H1 (cell line): ENCODE measurements around the gene CTDSP1. TPM values are rescaled to one million over a fixed set of nuclear protein-coding genes. Genes with fewer than 3 reads are reported as not detected.

Experiments used
- CTCF ChIA-PET: fragments of 300-600 bp; sonication (Branson Sonifier 250); formaldehyde crosslinking; loops from one replicate; lab custom pipeline; 2021; ENCODE audit not compliant: partially characterized antibody; lab: Charles Lee
- POLR2A ChIA-PET: fragments of 300-600 bp; sonication (Branson Sonifier 250); formaldehyde crosslinking; loops from one replicate; lab custom pipeline; 2021; ENCODE audit warnings: inconsistent platforms; ENCODE audit not compliant: partially characterized antibody; lab: Charles Lee
- DNase-seq, 2 experiments: peaks; one replicate each; pipeline versions ENCODE4 v3.0.0 to v3.0.0-alpha.2; 2010 to 2022; ENCODE audit warnings: low spot score in 2 of 2, low read depth in 1 of 2, mixed read lengths in 1 of 2
- FAIRE-seq: peaks from 2 replicates; lab custom pipeline; 2011; peaks lifted over from hg19 to GRCh38; lab: Jason Lieb, UNC
- H2AFZ ChIP-seq: 2 replicates; pipeline ENCODE4 v1.8.1; 2012; ENCODE audit warnings: low read length, inconsistent platforms
- H2AK5ac ChIP-seq: 2 replicates; pipeline ENCODE4 v1.6.1; 2013; ENCODE audit warnings: low read depth, low read length
- H2BK120ac ChIP-seq: replicated peaks from 2 replicates; pipeline ENCODE3; 2013; ENCODE audit warnings: low read depth, low read length, inconsistent platforms
- H2BK12ac ChIP-seq: 2 replicates; pipeline ENCODE4 v1.6.1; 2013; ENCODE audit warnings: low read depth, low read length
- H2BK15ac ChIP-seq: 2 replicates; pipeline ENCODE4 v1.6.1; 2013; ENCODE audit warnings: low read length
- H2BK20ac ChIP-seq: 2 replicates; pipeline ENCODE4 v1.6.1; 2013; ENCODE audit warnings: low read length
- H2BK5ac ChIP-seq: 2 replicates; pipeline ENCODE4 v1.6.1; 2013; ENCODE audit warnings: low read depth, low read length
- H3K14ac ChIP-seq: 2 replicates; pipeline ENCODE4 v1.6.1; 2013; ENCODE audit warnings: inconsistent platforms; ENCODE audit not compliant: insufficient read length
- H3K18ac ChIP-seq: 2 replicates; pipeline ENCODE4 v1.6.1; 2013; ENCODE audit warnings: low read length; ENCODE audit errors: extremely low read depth
- H3K23ac ChIP-seq: 2 replicates; pipeline ENCODE4 v1.6.1; 2013; ENCODE audit warnings: inconsistent platforms; ENCODE audit not compliant: insufficient read length
- H3K23me2 ChIP-seq: 2 replicates; pipeline ENCODE4 v1.6.1; 2013; ENCODE audit warnings: low read depth, low read length
- H3K27ac ChIP-seq: 2 replicates; pipeline ENCODE4 v1.6.1; 2011; ENCODE audit warnings: low read depth, low read length, inconsistent platforms
- H3K27me3 ChIP-seq, 4 experiments: replicated peaks in 1 of 4; 1 replicate in 1 of 4; 2 replicates in 3 of 4; pipeline versions ENCODE4 v1.6.1 to v1.8.1; 2011 to 2013; ENCODE audit warnings: low read length in 3 of 4, mild to moderate bottlenecking in 3 of 4, inconsistent platforms in 2 of 4, mixed read lengths in 2 of 4, moderate library complexity in 1 of 4; ENCODE audit not compliant: control insufficient read depth in 3 of 4, insufficient read depth in 3 of 4; ENCODE audit errors: extremely low read depth in 1 of 4
- H3K36me3 ChIP-seq, 4 experiments: 2 replicates each; pipeline versions ENCODE4 v1.6.1 to v1.8.1; 2011 to 2013; ENCODE audit warnings: mild to moderate bottlenecking in 4 of 4, low read length in 3 of 4, moderate library complexity in 2 of 4, control low read depth in 1 of 4, inconsistent platforms in 1 of 4; ENCODE audit not compliant: insufficient read depth in 4 of 4, control insufficient read depth in 2 of 4
- H3K4ac ChIP-seq: replicated peaks from 2 replicates; pipeline ENCODE3; 2013; ENCODE audit warnings: low read length, low read depth, mixed read lengths, inconsistent platforms; ENCODE audit not compliant: insufficient read length
- H3K4me1 ChIP-seq, 4 experiments: replicated peaks in 1 of 4; 1 replicate in 1 of 4; 2 replicates in 3 of 4; pipeline versions ENCODE4 v1.6.1 to v1.8.1; 2011 to 2013; ENCODE audit warnings: low read length in 3 of 4, inconsistent platforms in 2 of 4, mixed read lengths in 1 of 4; ENCODE audit not compliant: insufficient read depth in 4 of 4, control insufficient read depth in 3 of 4
- H3K4me2 ChIP-seq, 2 experiments: 2 replicates each; pipeline versions ENCODE4 v1.6.1 to v1.8.1; 2011 to 2013; ENCODE audit warnings: low read depth in 2 of 2, low read length in 2 of 2, control low read depth in 1 of 2, inconsistent platforms in 1 of 2, mild to moderate bottlenecking in 1 of 2; ENCODE audit not compliant: insufficient read depth in 1 of 2
- H3K4me3 ChIP-seq, 4 experiments: fragments of 200-600, 300-600 bp in 1 of 4; sonication (generic), shearing (Covaris generic), sonication (Bioruptor Twin) in 1 of 4; 2 replicates each; pipeline versions ENCODE4 v1.5.1 to v1.8.1; 2011 to 2016; ENCODE audit warnings: low read length in 4 of 4, low read depth in 3 of 4, control low read depth in 2 of 4, inconsistent platforms in 2 of 4, mild to moderate bottlenecking in 2 of 4, mixed read lengths in 1 of 4, moderate library complexity in 1 of 4; ENCODE audit not compliant: insufficient read depth in 2 of 4; ENCODE audit errors: extremely low read depth in 1 of 4
- H3K56ac ChIP-seq: replicated peaks from 2 replicates; pipeline ENCODE3; 2013; ENCODE audit warnings: low read depth, mild to moderate bottlenecking, mixed read lengths, low read length, inconsistent platforms; ENCODE audit not compliant: insufficient read length
- H3K79me1 ChIP-seq: 2 replicates; pipeline ENCODE4 v1.6.1; 2013; ENCODE audit warnings: low read depth, low read length, control low read depth
- H3K79me2 ChIP-seq, 2 experiments: 2 replicates each; pipeline versions ENCODE4 v1.6.1 to v1.8.1; 2012 to 2013; ENCODE audit warnings: low read length in 2 of 2, mild to moderate bottlenecking in 2 of 2, inconsistent platforms in 1 of 2; ENCODE audit not compliant: insufficient read depth in 2 of 2, control insufficient read depth in 1 of 2
- H3K9ac ChIP-seq, 4 experiments: replicated peaks in 1 of 4; 1 replicate in 1 of 4; 2 replicates in 3 of 4; pipeline versions ENCODE4 v1.6.1 to v1.8.1; 2011 to 2013; ENCODE audit warnings: low read depth in 3 of 4, low read length in 3 of 4, control low read depth in 2 of 4, mild to moderate bottlenecking in 2 of 4, moderate library complexity in 2 of 4, inconsistent platforms in 1 of 4; ENCODE audit errors: extremely low read depth in 1 of 4
- H3K9me3 ChIP-seq, 2 experiments: 2 replicates each; pipeline versions ENCODE4 v1.6.1 to v1.8.1; 2012 to 2013; ENCODE audit warnings: mild to moderate bottlenecking in 2 of 2, moderate library complexity in 2 of 2, control low read depth in 1 of 2, inconsistent platforms in 1 of 2, low read depth in 1 of 2, low read length in 1 of 2, mixed read lengths in 1 of 2; ENCODE audit not compliant: insufficient read depth in 2 of 2
- H4K20me1 ChIP-seq, 2 experiments: replicated peaks in 1 of 2; 2 replicates each; pipeline versions ENCODE3 to v1.8.1; 2011 to 2013; ENCODE audit warnings: inconsistent platforms in 2 of 2, low read length in 2 of 2, mild to moderate bottlenecking in 1 of 2; ENCODE audit not compliant: insufficient read depth in 2 of 2, control insufficient read depth in 1 of 2
- H4K5ac ChIP-seq: 2 replicates; pipeline ENCODE4 v1.6.1; 2013; ENCODE audit warnings: low read length, low read depth, mixed read lengths, inconsistent platforms; ENCODE audit not compliant: insufficient read length
- H4K8ac ChIP-seq: 2 replicates; pipeline ENCODE4 v1.8.0; 2013; ENCODE audit warnings: mild to moderate bottlenecking, moderate library complexity, low read length, inconsistent platforms; ENCODE audit not compliant: insufficient read depth; ENCODE audit errors: extremely low read depth
- H4K91ac ChIP-seq: replicated peaks from 2 replicates; pipeline ENCODE3; 2013; ENCODE audit warnings: low read length, mixed read lengths, inconsistent platforms; ENCODE audit not compliant: insufficient read length
- CTCF ChIP-seq, 3 experiments: IDR thresholded peaks; 1 replicate in 2 of 3; 2 replicates in 1 of 3; pipeline versions ENCODE4 v1.5.1 to v1.6.1; 2011; ENCODE audit warnings: low read length in 3 of 3, mild to moderate bottlenecking in 3 of 3, inconsistent platforms in 2 of 3, low read depth in 1 of 3, moderate library complexity in 1 of 3; ENCODE audit not compliant: insufficient read depth in 1 of 3; ENCODE audit errors: control extremely low read depth in 1 of 3
- HDAC6 ChIP-seq: IDR thresholded peaks from one replicate; pipeline ENCODE4 v1.7.1; 2012; ENCODE audit warnings: low read depth, mild to moderate bottlenecking, inconsistent platforms, low read length, moderate library complexity
- POLR2A ChIP-seq, 2 experiments: IDR thresholded peaks; 1 replicate in 1 of 2; 2 replicates in 1 of 2; pipeline ENCODE4 v1.6.1; 2011; ENCODE audit warnings: low read depth in 2 of 2, low read length in 2 of 2, mild to moderate bottlenecking in 2 of 2; ENCODE audit errors: control extremely low read depth in 1 of 2
- WGBS, 2 experiments: shearing (Covaris generic) in 1 of 2; methylation state at CpG; one replicate each; pipeline versions ENCODE4 v1.1.6 to v1.1.7; 2013 to 2015; ENCODE audit warnings: low lambda C conversion rate in 2 of 2, mixed read lengths in 2 of 2, inconsistent platforms in 1 of 2, low coverage in 1 of 2, missing lambda C conversion rate in 1 of 2; ENCODE audit not compliant: insufficient replicate concordance in 2 of 2, insufficient coverage in 1 of 2, insufficient read length in 1 of 2; ENCODE audit errors: extremely low coverage in 1 of 2, missing lambda C conversion rate in 1 of 2; 5-methylcytosine and 5-hydroxymethylcytosine counted together
- polyA plus RNA-seq, 7 experiments: library from polyadenylated mRNA; depleted of rRNA in 3 of 7; stranded (reverse) in 5 of 7; unstranded in 2 of 7; fragments of >200 nt in 5 of 7; fragments of 200-250 nt in 2 of 7; gene quantifications; 1 replicate in 5 of 7; 2 replicates in 1 of 7; 4 replicates in 1 of 7; pipeline versions ENCODE4 v1.2.1 to v1.2.3, GENCODE V29; 2011 to 2013; ENCODE audit warnings: missing spikeins in 2 of 7, mixed read lengths in 2 of 7
- total RNA-seq: library from RNA; stranded (reverse); fragmentation: NEBNext Ultra II Directional; extraction: Animal tissue kit (Norgen Biotek cat#: 25700); gene quantifications from 2 replicates; pipeline ENCODE4 v1.2.1, GENCODE V29; 2021

CTDSP1 gene
- total and polyA plus RNA-seq, 2 of the 8 experiments (the other 6 are each of a cell fraction or from before 2014, with no cell fraction given), result 20.3 to 35.2 TPM

GRCh38 chr2:218431878-218432277 lies 32.2 kb downstream of the CTDSP1 start:
- H3K9me3 ChIP-seq, result no peaks in the 10 kb centered on the region
- no peaks in the 10 kb centered on the region for H3K36me3 ChIP-seq
- no peak overlapping the region for H4K5ac ChIP-seq
- H3K79me2 ChIP-seq, result no peaks in the 10 kb centered on the region
- no peaks in the 10 kb centered on the region for H3K27me3 ChIP-seq
- H3K4ac ChIP-seq, result no peak overlapping the region
- no peak overlapping the region for H2AFZ ChIP-seq
- H4K20me1 ChIP-seq, result no peaks in the 10 kb centered on the region
- POLR2A ChIA-PET, result no interaction called here
- H3K4me1 ChIP-seq, result peaks cover 0 to 3% (median 0%) of the 10 kb centered on the region in 4 experiments; a peak in 1 of 7 replicates
- H3K14ac ChIP-seq, result no peak overlapping the region
- DNase-seq (no peak), FAIRE-seq (no peak)
- H2BK15ac ChIP-seq, result no peak overlapping the region
- H2BK20ac ChIP-seq, result no peak overlapping the region
- H2BK5ac ChIP-seq, result no peak overlapping the region
- H3K56ac ChIP-seq, result no peak overlapping the region
- no peak overlapping the region for H4K8ac ChIP-seq
- CTCF ChIA-PET, result interaction anchor here (0.6 to 1.9 kb wide), 6 partner anchors 25 to 581 kb away, joined by 3 to 7 read pairs (median 5); no protein-coding TSS in a partner anchor
- 95% methylated on average over 10 of the region's 10 CpGs; no CpG with 5 or more reads in 1 of the 2 experiments for WGBS, 2 experiments
- H4K91ac ChIP-seq, result no peak overlapping the region
- no peak for TF ChIP-seq HDAC6
- no peak for TF ChIP-seq CTCF (IDR thresholded peaks at IDR 0.05; ENCODE audit: control extremely low read depth in 1 of 3, insufficient read depth in 1 of 3, low read depth in 1 of 3, low read length in 3 of 3)
- TF ChIP-seq POLR2A (IDR thresholded peaks at IDR 0.05; ENCODE audit: control extremely low read depth in 1 of 2, low read depth in 2 of 2, low read length in 2 of 2), result no peak
- TF ChIP-seq, all 59 proteins: peak for 0
- no peak overlapping the region for H3K4me3 ChIP-seq
- no peak overlapping the region for H3K23ac ChIP-seq
- H3K27ac ChIP-seq, result no peak overlapping the region
- H3K79me1 ChIP-seq, result no peaks in the 10 kb centered on the region
- no peak overlapping the region for H2BK120ac ChIP-seq
- no peak overlapping the region for H3K4me2 ChIP-seq
- H3K23me2 ChIP-seq, result no peaks in the 10 kb centered on the region
- no peak overlapping the region for H3K9ac ChIP-seq
- no peak overlapping the region for H2BK12ac ChIP-seq
- H3K18ac ChIP-seq, result no peak overlapping the region
- no peak overlapping the region for H2AK5ac ChIP-seq
